Stimulated activated CD4-positive, alpha-beta T cell treated with anti-CD3 and anti-CD28 coated beads, TNF-alpha, amount 100 ng/mL, for 1 hour (primary cell): ENCODE data around the gene BRICD5.
"Not testable (repeated sequence)": the region's sequence is repeated elsewhere in the genome, so short reads cannot be mapped to it uniquely, and the experiment has no call there.

Source experiments
- DNase-seq, 3 donors: peaks; one replicate each; pipeline ENCODE4 v3.0.0-alpha.2; 2020; ENCODE audit warnings: low read depth in 3 of 3, low spot score in 1 of 3

The BRICD5 gene

DNA sequence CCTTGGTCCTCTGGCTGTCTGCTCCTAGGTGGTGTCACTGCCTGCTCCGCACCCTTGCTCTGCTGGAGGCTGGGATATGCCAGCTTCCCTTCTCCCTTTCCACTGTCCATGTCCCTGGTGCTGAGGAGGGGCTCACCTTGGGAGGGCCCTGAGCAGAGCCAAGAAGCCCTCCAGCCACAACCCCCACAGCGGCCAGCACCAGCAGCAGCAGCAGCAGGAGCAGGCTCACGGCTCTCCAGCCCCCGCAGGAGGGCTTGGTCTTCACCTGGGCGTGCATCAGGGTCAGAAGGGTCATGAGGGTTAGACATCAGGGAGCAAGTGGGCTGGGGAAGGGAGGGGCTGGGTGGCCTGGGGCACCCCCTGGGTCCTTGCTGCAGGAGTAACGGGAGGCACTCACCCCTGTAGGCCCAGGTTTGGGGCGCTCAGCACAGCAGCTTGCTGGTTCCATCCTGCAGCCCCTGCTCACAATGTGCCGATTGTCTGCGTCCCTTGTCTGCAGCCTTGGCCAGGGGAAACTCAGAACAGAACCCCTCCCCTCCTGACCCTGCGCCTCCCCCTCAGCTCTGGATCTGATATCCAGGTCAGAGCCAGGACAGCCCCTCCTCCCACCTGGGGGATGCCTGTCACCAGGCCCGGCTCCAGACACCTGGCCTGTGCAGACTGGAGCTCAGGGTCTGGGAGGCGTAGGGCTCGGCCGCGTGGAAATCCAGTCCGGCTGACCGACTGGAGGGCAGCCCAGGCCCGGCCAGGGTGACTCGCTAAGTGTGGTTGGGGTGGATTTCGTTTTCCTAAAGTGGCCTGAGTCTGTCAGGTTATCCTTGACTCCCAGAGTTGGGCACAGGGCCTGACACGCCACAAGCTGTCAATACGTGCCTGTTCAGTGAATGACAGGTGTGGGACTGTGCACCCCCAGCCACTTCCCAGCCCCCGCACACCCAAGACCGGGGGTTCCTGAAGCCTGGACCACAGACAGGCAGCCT is at the start of gene BRICD5:
Gene BRICD5, minus strand, starts transcription at position 478 of the 980 bp plus-strand sequence. Its CDS starts 30 bp downstream, at position 448.
- DNase-seq: no peak

GRCh38 chr16:2260250-2260649 is 49.6 kb upstream of the BRICD5 start:
- no peak for DNase-seq

GRCh38 chr16:2258530-2258929 is 47.9 kb upstream of the BRICD5 start:
- DNase-seq: not testable (repeated sequence)

DNA sequence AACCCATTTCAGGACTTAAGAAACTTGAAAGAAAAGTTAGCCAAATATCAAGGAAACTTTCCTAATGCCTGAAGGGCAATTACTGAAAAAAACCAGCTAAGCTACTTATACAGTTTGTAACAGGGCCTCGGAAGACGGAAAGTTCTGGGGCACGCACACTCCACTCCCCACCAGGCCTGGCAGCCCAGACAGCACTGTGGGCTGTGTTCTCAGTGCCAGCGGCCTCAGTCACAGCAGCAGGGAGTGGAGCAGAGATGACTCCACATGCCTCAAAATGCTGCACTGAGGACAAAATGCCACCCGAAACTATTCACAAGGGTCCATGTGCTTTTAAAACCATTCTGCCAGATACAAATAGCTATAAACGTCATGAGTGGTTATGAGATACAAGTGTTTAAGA is 47.1 kb upstream of the BRICD5 start:
- DNase-seq: no peak

GRCh38 chr16:2256531-2257140 is 46.0 kb upstream of the BRICD5 start:
- no peak for DNase-seq

DNA sequence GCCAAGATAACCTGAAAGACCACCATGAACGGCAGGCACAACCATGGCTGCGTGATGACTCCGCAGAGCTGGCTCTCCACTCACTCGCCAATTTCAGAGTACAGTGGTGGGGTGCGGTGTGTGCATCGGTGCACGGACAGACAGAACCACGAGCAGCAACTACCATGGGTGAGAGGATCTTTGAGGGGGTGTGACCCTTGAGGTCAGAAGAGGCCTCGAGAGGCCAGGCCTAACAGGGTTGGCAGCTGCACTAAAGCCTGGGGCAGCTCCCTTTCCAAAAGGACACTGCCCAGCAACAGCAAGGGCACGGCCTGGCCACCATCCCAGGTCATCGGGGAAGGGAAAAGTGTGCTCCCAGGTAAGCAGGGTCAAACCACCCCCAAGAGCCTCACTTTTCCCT is 42.6 kb upstream of the BRICD5 start:
- DNase-seq: no peak

DNA sequence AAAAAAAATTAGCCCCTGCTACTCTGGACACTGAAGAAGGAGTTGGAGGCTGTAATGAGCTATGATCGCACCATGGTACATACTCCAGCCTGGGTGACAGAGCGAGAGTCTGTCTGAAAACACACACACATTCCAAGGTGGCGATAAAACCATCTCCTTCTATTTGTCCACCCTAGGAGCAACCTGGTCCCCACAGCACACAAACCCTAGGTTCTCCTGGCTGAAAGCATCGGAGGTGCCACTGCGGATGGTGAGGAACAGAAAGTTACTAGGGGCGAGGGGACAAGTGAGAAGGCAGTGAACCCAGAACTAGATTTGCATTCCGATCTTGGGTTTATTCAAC is 42.1 kb upstream of the BRICD5 start:
- DNase-seq: no peak

GRCh38 chr16:2251296-2252111 is 40.8 kb upstream of the BRICD5 start, which contains the start of gene ECI1:
Gene ECI1 (minus strand): TSS chr16:2251587. CDS start chr16:2251566, 21 bp downstream.
- peak; percentile 43 to 66 (median 59) for DNase-seq

- DNase-seq: no peak
These were observed 40.1 kb upstream of the BRICD5 start for GRCh38 chr16:2250652-2251295.

- no peak for DNase-seq
These were observed 35.7 kb upstream of the BRICD5 start for GRCh38 chr16:2246301-2246885.

DNA sequence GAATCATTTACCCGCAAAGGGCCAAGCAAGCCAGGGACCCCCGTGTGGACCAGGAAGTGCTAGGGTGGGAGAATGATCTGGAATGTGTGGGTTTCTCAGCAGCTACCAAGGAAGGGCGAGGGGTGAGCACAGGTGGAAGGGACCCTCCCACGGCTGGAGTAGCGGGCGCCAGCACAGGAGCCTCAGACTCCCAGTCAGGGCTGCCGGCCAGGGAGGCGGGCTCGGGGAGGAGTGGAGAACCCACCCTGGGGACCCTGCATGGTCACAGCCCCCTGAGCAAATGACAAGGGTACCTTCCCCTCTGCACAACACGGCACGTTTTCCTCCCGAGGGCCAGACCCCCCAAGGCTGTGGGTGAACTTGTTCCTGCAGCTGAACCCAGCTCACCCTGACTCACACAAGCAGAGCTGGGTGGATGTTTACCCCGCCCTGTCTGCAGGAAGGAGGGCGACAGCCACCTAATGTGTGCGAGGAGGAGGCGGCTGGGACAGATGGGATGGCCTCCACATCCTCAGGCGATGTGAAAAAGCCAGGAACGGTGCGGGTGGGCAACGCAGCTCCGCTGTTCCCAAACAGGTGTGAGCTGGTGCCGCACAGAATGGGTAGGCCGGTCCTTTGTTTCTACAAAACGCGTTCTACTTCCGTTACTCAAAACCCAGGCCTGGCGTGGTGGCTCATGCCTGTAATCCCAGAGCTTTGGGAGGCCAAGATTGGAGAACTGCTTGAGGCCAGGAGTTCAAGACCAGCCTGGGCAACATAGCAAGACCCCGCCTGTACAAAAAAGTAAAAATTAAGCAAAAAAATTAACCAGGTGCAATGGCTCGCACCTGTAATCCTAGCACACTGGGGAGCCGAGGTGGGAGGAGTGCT is 34.5 kb upstream of the BRICD5 start:
- DNase-seq: no peak

DNA sequence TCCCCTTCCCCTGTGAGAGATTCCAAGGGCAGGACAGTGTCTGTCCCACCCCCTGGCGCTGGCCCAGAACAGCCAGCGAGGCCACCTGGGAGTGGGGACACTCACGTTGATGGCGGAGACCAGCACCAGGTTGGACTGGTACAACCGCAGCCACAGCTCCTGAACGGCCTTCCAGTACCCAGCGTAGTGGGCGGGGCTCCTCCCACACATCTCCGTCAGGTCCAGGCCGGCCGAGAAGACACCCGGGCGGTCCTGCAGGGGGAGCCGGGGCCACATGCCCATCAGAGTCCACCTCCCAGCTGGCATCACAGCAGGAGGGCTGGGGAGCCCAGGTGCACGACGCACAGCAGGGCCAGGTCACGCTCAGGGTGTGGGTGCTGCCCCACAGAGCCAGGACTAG is 33.6 kb upstream of the BRICD5 start:
- DNase-seq: no peak

DNA sequence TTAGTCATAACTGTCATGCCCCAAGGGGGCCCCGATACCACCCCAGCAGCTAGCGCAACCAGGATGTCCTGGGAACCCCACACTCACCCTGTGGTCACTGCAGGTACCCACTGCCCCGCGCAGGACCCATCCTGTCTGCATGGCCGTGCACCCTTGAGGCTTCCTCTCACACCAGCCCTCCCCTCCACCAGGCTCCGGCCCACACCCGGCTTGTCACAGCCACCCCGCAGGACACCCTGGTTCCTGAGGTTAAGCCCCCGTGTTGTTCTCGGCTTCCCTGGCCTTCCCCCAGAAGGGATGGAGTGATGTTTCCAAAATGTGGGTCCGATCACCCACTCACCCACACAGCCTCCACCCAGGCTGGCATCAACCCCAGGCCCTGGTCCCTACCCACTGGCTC is 33.1 kb upstream of the BRICD5 start:
- DNase-seq: no peak

DNA sequence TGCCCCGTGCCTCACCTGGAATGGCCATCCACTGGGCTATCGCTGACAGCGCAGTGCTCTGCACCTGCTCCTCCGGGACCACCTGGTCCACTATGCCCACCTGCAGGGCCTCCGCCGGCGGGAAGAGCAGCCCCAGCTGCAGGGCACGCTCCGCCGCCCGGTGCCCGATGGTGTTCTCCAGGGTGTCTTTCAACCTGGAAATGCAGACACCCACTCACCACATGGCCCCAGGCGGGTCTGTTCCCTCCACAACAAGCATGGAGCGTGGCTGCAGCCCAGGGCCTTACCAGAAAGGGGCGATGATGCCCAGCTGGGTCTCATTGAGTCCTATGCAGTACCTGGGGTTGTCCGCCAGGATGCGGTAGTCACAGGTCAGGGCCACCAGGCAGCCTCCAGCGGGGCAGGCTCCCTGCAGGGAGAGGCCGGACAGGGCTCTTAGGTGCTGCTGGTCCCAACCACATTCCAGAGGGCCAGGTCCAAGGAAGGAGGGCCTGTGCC is 32.4 kb upstream of the BRICD5 start:
- DNase-seq: no peak

GRCh38 chr16:2242598-2242997 is 31.9 kb upstream of the BRICD5 start:
- DNase-seq: no peak

GRCh38 chr16:2240331-2240730 is 29.7 kb upstream of the BRICD5 start:
- DNase-seq: not testable (repeated sequence)

DNA sequence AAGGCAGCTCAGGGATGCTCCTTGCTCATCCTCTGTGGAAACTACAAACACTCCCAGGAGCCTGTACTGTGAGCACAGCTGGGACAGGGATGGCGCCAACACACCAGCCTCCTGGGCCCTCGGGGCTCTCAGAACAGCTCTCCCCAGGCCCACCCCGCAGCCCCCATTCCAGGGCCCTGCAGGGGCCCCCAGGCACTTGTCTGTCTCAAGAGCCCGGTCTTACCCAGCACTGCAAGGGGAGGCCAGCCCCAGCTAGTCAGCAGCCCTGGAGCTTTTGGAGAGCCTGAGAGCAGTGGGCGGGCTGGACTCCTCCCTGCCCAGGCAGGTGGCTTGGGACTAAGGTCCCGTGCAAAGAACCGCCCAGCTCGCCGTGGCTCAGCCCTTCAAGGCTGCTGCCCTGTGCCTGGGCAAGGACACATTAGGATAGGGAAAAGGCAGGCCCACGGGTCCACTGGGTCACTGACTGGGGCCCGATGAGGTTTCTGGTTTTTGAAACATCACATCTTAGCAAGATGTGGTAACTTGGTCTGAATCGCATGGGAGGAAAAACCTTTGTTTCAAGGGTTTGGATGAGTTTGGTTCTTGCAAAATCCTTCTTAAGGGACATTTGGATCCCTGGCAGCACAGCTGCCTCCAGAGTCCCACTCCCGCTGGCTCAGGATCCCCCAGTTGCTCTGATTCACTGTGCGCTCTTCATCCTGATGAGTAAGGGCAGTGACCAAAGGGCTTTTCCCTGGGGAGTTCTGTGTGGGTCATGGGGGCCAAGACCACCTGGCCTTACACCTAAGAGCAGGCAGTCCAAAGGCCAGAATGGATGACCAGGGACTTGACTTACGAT is 28.4 kb upstream of the BRICD5 start:
- no peak for DNase-seq

DNA sequence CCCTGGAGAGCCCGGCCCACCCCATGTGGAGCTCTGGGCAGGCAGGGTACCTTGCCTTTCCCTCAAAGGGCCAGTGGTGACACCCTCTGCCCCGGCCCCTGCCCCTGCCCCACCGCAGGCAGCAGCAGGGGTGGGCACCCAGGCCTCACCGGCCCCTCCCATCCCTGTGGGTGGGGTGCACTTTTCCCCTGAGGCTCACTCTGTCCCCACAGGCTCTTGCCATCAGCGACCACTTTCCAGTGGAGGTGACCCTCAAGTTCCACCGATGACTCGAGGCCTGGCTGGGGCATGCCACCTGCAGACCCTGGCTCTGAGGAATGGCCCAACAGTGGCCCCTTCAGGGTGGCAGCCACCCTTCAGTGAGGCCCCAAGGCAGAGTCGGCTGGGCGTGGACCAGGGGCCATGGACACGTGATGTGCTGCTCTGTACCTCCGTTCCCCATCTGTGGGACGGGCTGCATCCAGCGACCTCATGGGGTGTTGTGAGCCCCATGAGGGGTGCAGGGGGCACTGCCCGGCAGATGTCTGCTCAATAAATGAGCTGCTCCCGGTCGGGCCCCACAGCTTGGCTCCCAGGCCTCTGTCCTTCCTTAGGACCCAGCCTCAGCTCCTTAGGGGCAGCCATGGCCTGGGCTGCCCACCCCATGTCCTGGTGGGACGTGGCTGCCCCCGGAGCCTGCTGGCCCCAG is 27.6 kb upstream of the BRICD5 start:
- no peak for DNase-seq
